C4-2B (cell line): ENCODE results near the gene GNB2.

Source experiments
- CTCF ChIP-seq: fragments of 450-650 bp; conservative IDR thresholded peaks from 2 replicates; pipeline ENCODE4 v1.5.1; 2017; ENCODE audit warnings: mild to moderate bottlenecking
- ZFX ChIP-seq: fragments of 450-650 bp; IDR thresholded peaks from 2 replicates; pipeline ENCODE4 v1.6.1; 2017

GRCh38 chr7:100640517-100641440 lies 32.8 kb upstream of the GNB2 start:
- TF ChIP-seq CTCF: no peak
- no peak for TF ChIP-seq ZFX
